Measurements from ENCODE around the gene ZNF263.

DNA sequence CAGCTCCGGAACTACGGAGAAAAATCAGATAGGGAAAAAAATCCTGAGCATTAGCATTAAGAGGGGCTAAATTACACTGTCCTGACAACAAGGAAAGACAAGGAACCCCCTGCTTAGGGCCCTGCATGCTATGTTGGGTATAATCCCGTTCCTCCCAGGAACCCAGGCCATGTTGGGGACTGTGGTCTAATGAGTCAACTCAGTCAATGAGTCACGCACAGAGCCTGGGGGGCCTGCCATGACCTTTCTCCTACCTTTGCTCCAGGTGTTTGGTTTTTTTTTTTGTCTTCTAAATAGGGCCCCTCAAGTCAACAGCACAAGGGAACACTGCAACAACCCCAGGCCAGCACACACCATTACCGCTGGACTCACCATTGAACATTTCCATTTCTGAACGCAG lies 39.4 kb upstream of the ZNF263 start:
- TF ChIP-seq POLR2A (IDR thresholded peaks at IDR 0.05; ENCODE audit: extremely low read depth, insufficient read length) = no peak
- TF ChIP-seq, protein P1, sequence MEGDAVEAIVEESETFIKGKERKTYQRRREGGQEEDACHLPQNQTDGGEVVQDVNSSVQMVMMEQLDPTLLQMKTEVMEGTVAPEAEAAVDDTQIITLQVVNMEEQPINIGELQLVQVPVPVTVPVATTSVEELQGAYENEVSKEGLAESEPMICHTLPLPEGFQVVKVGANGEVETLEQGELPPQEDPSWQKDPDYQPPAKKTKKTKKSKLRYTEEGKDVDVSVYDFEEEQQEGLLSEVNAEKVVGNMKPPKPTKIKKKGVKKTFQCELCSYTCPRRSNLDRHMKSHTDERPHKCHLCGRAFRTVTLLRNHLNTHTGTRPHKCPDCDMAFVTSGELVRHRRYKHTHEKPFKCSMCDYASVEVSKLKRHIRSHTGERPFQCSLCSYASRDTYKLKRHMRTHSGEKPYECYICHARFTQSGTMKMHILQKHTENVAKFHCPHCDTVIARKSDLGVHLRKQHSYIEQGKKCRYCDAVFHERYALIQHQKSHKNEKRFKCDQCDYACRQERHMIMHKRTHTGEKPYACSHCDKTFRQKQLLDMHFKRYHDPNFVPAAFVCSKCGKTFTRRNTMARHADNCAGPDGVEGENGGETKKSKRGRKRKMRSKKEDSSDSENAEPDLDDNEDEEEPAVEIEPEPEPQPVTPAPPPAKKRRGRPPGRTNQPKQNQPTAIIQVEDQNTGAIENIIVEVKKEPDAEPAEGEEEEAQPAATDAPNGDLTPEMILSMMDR (IDR thresholded peaks at IDR 0.05; ENCODE audit: low read depth, low read length) = no peak
